Cerebellar nuclear complex (tissue), 1 donor: ENCODE measurements around the gene NOTCH2.

Source experiments
- DNase-seq, 2 experiments: peaks; one replicate each; lab custom pipeline; 2025; lab: John Stamatoyannopoulos, UW

Gene NOTCH2

DNA sequence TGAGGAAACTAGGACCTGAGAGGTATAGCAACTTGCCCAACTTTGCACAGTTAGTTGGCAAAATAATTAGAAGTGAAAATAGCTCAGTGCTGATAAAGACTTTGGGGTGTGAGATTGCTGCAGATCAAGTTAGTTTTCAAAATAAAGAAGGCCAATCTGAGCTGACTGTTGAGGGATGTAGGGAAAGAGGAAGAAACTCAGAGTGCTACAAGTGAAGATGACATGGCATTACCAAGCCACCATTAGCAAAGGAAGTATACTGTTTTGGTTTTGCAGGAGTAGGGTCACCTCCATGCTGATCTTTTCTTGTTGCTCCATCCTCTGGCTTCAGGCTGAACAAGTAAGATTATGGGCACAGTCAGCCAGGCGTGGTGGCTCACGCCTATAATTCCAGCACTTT is 94.5 kb downstream of the NOTCH2 start:
- DNase-seq: no peak

DNA sequence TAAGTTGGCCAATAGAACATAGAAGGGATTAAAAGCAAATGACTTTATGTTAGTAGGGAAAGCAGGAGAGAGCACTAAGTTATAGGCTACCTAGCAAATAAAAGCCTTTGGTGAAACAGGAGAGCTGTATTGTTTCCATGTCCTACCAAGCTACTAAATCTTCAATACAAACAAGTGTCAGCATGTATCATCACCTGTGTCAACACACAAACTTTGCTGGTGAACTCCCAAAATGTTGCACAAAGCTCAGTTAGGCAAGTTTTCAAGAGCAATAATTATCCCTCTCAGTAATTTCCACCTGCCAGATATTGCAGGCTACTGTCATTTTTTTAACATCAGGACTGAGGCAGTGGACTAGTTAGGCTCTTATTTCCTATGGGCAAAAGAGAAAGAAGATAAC is 95.4 kb downstream of the NOTCH2 start:
- DNase-seq: no peak

GRCh38 chr1:119971710-119972570 is 97.5 kb downstream of the NOTCH2 start:
- no peak for DNase-seq

- no peak for DNase-seq
Measured at GRCh38 chr1:119968601-119969000, 100.9 kb downstream of the NOTCH2 start.

- no peak for DNase-seq
Measured at GRCh38 chr1:119968068-119968492, 101.4 kb downstream of the NOTCH2 start.

DNA sequence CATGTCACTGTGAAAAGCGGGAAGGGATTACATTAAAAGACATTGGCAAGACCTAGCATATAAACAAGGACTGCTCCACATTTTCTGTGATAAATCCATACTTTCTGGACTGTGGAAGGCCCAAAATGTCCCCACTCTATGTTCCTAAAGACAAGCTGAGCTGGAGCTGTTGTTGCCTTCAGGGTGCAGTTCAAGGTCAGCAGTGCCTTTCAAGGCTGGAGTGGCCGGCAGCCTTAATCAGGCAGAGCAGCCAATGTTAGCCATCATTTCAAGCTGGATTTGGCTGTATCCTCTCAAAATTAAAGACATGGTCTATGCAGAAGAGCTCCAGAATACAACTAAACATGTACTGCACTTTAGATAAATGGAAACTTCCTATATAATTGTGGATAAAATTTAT is 102.8 kb downstream of the NOTCH2 start:
- no peak for DNase-seq

GRCh38 chr1:119966020-119966419 is 103.4 kb downstream of the NOTCH2 start:
- no peak for DNase-seq

DNA sequence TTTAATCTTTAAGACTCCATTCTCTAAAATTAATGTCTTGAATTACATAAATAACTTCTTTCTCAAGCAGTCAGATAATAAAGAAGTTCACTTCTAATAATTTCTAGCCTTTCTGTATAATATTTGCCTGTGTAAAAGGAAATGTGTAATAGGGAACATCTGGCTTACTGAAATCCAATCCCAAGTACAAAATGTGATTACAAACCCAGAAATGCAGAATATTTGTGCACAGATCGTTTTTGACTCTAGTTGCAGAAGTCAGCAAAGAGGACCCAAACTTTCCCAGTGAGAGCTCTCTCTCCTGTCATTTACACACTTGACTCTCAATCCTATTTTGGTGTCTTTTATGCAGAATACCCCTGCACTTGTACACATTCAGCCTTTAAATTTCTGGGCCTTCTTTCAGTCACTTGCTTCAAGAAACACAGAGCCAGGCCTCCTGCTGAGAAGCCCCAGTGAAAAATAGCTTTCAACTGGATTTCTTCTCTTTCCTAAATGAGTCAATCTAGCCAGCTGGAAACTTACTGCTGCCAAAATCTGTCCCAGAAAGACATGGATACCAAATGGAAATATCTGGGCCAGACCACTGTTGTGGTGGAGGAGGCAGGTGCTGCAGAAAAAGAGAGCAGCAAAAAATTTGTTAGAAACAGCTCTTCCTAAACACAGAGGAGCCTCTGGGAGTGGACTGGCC is 104.6 kb downstream of the NOTCH2 start:
- no peak for DNase-seq

DNA sequence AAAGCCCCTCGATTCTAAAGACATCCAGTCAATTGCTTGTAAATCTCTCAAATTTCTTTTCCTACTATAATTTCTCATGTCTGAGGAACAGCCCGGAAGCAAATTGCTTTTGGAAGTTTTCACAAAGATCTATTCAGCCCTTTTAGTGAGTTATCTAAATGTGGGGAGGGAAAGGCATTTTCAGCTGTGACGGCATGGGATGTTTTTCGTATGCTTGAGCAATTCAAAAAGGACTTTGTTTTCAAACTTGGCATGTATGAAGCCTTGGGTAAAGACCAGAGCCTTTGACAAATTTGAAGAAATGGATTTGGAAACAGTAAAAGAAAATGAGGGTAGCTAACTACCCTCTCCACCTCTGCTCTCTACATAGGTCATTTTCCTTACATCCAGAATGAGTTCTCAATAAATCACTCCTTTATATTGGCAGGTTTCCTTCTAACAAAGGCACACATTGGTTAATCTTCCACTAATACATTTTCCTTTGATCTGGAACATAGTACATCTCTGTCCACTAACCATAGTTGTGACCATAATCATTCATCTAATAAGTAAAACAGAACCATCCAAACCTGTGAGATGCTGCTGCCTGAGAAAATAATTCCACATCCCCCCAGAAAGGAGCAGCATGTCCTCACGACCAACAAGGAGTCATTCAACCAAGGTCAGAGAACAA is 107.0 kb downstream of the NOTCH2 start:
- DNase-seq: no peak

GRCh38 chr1:119960501-119960900 is 109.0 kb downstream of the NOTCH2 start:
- DNase-seq: no peak

DNA sequence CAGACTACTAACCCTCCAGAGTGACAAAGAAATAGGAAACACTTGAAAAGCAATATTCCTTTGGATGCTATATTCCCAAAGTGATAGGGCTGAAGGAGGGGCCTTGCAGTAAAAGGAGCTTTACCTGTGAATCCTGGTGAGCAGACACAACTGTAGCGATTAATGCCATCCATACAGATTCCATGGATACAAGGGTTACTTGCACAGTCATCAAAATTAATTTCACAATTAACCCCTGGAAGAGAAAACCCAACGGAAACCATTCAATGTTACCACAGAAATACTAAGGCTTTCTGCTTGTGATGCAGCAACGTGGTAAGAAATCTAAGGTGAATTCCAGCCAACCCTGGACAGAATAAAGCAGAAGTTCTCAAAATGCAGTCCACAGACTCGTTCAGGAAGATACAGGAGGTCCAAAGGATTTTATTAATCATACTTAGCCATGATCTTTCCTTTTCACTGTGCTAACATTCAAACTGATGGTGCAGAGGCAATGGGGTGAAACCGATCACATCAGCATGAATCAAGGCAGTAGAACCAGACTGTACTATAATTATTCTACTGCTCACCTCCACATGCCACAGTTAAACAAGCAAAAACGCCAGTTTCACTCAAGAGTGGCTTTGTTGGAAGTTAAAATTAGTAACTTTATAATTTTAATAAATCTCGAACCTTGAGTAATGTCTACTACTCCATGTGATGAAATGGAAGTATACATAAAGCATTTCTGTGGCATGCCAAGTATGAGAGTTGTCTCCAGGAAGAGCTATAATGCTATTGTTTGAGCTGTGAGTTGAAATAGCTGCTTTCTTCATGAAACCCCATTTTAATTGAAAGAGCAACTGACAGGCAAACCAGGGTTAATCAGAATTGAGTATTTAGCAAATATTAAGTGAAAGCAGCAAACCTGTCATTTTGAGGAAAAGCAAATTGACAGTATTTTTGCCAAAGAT is 109.9 kb downstream of the NOTCH2 start:
- no peak for DNase-seq

DNA sequence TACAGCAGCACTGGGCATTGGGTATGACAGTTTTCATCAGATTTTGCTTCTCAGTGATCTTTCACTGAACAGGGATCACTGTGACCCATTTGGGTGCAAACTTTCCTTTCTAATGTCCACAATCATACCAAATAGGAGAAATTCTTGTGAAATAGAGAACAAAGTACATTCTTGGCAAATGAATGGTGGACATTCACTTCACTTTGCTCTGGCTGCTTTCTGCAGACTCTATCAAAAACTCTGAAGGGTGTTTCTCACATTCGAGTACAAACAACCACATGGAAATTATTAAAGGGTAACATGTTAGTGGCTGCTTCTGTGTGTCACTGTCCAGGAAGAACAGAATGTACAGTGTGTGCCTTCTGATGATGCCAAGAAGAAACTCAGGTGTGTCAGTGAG is 111.2 kb downstream of the NOTCH2 start:
- DNase-seq: no peak

GRCh38 chr1:119956306-119956705 is 113.2 kb downstream of the NOTCH2 start:
- no peak for DNase-seq

DNA sequence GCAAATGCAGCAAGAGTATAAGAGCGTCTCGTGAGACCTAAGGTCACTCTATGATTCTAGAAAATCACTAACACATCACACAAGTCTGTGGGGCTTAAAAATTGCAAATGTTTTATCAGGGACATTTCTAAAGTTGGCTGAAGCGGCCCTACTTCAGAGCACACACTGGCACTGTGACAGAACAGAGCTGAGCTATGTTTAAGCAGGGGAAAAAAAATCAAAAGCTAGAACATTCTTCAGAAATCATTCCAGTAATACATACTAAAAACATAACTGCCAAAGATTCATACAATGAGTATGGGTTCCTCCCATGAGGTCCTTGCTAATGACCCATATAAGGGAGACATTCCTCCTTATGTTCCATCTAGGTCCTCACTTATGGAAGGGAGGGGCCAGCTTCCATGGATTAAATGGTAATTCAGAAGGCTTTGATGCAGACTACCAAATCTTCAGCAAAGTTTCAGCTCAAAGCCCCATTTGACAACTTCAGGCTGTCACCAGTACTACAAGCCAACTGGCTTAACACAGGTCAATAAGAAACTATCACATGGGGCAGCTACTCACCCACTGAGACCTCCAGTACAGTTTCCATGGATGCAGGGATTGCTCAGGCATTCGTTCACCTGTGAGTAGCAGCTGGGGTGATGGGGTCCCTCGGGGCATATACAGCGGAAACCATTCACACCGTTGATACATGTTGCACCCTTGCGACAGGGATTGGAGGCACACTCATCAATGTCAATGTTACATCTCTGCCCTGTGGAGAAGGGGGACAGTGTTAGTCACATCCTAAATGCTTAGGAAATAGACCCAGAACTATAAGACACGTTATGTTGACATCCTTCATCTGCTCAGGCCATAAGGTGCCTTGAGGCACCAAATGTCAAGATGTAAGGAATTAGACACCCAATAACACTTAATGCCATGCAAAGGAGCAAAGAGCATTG is 114.7 kb downstream of the NOTCH2 start:
- DNase-seq: no peak

GRCh38 chr1:119953266-119953998 is 116.0 kb downstream of the NOTCH2 start:
- no peak for DNase-seq

DNA sequence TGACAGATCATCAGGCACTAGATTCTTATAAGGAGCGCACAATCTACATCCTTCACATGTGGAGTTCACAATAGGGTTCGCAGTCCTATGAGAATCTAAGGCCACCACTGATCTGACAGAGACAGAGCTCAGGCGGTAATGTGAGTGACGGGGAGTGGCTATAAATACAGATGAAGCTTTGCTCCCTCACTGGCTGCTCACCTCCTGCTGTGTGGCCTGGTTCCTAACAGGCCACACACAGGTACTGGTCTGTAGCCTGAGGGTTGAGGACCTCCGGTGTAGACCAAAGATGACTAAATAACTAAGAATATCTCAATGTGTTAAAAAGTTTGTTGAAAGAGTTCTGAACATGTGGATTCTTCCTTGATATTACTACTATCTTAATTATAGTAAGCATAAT is 117.0 kb downstream of the NOTCH2 start:
- no peak for DNase-seq

DNA sequence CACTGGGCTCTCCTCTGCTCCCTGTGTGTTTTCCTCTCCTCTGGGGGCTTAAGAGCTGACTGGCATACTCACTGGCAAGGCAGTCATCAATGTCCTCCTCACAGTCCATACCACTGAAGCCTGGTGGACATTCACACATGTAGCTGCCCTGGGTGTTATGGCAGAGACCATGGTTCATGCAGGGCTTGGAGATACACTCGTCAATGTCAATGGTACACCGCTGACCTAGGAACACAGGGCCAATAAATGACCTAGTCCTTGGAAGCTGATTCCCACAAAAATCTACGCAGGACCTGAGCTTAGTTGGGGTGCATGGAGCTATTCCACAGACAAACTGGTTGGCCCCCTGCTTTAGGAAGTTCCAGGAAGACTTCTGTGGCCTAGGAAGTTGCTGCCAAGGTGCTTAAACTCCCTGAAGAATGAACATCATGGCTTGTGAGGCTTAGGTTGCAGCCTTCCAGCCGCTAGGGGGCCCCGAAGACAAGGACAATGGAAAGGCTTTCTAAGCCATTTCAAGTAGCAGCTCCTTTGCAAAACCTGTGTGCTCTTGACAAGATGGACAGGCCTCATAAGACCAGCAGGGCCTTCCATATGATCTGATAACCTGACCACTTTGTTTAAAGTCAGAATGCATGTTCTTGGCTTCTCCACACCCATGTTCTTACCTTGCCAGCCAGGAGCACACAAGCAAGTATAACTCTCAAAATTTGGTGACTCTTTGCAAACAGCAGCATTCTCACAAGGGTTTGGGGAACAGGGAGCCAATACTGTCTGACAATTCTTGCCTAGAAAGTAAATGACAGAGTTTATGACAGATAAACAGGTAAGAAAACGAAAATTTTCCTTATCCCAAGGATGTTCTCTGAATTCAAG is 120.9 kb downstream of the NOTCH2 start:
- DNase-seq: peak in 1 of 2 experiments; percentile 11

DNA sequence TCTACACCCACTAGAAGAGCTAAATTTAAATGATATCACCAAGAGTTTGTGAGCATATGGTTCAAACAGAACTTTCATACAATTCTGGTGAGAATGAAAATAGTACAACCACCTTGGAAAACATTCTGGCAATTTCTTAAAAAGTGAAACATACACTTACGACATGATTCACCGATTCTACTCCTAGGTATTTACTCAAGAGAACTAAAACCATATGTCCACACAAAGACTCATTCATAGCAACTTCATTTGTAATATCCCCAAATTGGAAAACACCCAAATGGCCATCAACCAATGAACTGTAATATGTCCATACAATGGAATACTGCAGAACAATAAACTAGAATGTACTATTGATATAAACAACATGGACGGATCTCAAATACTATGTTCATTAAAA is 122.0 kb downstream of the NOTCH2 start:
- no peak for DNase-seq

- DNase-seq: no peak
Measured at GRCh38 chr1:119946724-119947123, 122.7 kb downstream of the NOTCH2 start.
